Gastrocnemius medialis (tissue), 4 donors: ENCODE data around the gene NOL12. TPM values are rescaled to one million over a fixed set of nuclear protein-coding genes. Genes with fewer than 3 reads are reported as not detected.

ENCODE experiments used
- ATAC-seq, 2 donors: fragments of 150-250 bp; one replicate each; pipeline ENCODE4 v1.9.1; 2016
- DNase-seq, 2 donors: peaks; one replicate each; pipeline ENCODE4 v3.0.0-alpha.2; 2019
- H3K27ac ChIP-seq, 4 donors: fragments of 200-600 bp; sonication (generic); 1 replicate in 1 of 4; 2 replicates in 3 of 4; pipeline ENCODE4 v1.5.1; 2016 to 2018; ENCODE audit warnings: mild to moderate bottlenecking in 2 of 4, moderate library complexity in 1 of 4
- H3K27me3 ChIP-seq, 3 donors: fragments of 200-600 bp; sonication (generic) in 2 of 3; 1 replicate in 1 of 3; 2 replicates in 2 of 3; pipeline versions ENCODE4 v1.5.1 to v1.6.0; 2016 to 2019; ENCODE audit warnings: mild to moderate bottlenecking in 1 of 3, moderate library complexity in 1 of 3
- H3K36me3 ChIP-seq, 2 donors: fragments of 200-600 bp; sonication (generic) in 1 of 2; one replicate each; pipeline ENCODE4 v1.5.1; 2017 to 2018
- H3K4me1 ChIP-seq, 2 donors: fragments of 200-600 bp; sonication (generic) in 1 of 2; one replicate each; pipeline ENCODE4 v1.5.1; 2016 to 2017; ENCODE audit warnings: mild to moderate bottlenecking in 2 of 2
- H3K4me3 ChIP-seq, 4 donors: fragments of 200-600 bp; sonication (generic) in 3 of 4; 1 replicate in 1 of 4; 2 replicates in 3 of 4; pipeline ENCODE4 v1.5.1; 2016 to 2019; ENCODE audit warnings: mild to moderate bottlenecking in 2 of 4
- H3K9me3 ChIP-seq, 3 donors: fragments of 200-600 bp; sonication (generic) in 2 of 3; 1 replicate in 1 of 3; 2 replicates in 2 of 3; pipeline ENCODE4 v1.5.1; 2016 to 2019
- CTCF ChIP-seq, 5 experiments: fragments of 450-650 bp in 3 of 5; fragments of 200-600 bp in 2 of 5; sonication (generic) in 2 of 5; IDR thresholded peaks in 4 of 5; conservative IDR thresholded peaks in 1 of 5; 1 replicate in 4 of 5; 2 replicates in 1 of 5; pipeline ENCODE4 v1.5.1; 2016 to 2019; ENCODE audit warnings: antibody characterized with exemption in 5 of 5, mild to moderate bottlenecking in 3 of 5, moderate library complexity in 3 of 5
- POLR2A ChIP-seq, 2 donors: fragments of 450-650 bp; IDR thresholded peaks; one replicate each; pipeline ENCODE4 v1.6.1; 2017; ENCODE audit warnings: antibody characterized with exemption in 2 of 2, mild to moderate bottlenecking in 2 of 2, moderate library complexity in 2 of 2
- in situ Hi-C, 4 donors: fragments of 200-750 bp; cut with MboI; loops; one replicate each; pipeline versions ENCODE4 v1.15.0 to v1.8.0; 2017; ENCODE audit warnings: low sequenced_read_pairs in 4 of 4
- intact Hi-C: fragments of 100-400 bp; cut with DNase I; formaldehyde crosslinking; loops from one replicate; pipeline ENCODE4 v1.15.1; 2023; ENCODE audit warnings: low total_unique reads
- total RNA-seq, 4 donors: library from RNA; depleted of rRNA; stranded (reverse); fragments of >200 nt; gene quantifications; one replicate each; pipeline versions ENCODE4 v1.1.0 to v1.2.3, GENCODE V29; 2016

The NOL12 gene
- total RNA-seq, 4 donors from 2014 or later, result 10.0 to 21.7 (median 16.6) TPM

GRCh38 chr22:37742376-37743171, 56.4 kb downstream of the NOL12 start:
- no peak for ATAC-seq
- peaks cover 9 to 10% of the 10 kb centered on the region in 2 donors for H3K4me1 ChIP-seq

More at GRCh38 chr22:37742376-37743171, 56.4 kb downstream of the NOL12 start:
- in situ Hi-C loops, result no loop called here
- Histone ChIP-seq H3K27ac (peak overlapping the region in 1 of 4 donors; percentile 49), H3K9me3 (no peaks in the 10 kb centered on the region), H3K27me3 (no peaks in the 10 kb centered on the region), H3K4me3 (no peak overlapping the region), H3K36me3 (no peaks in the 10 kb centered on the region)
- peak in 1 of 2 donors; percentile 52 for DNase-seq
- TF ChIP-seq CTCF (IDR thresholded peaks at IDR 0.05 in 4 of 5, conservative IDR thresholded peaks at IDR 0.05 in 1 of 5) (no peak), POLR2A (IDR thresholded peaks at IDR 0.05) (no peak)
- intact Hi-C loops, result no loop called here

Other genes with a start within 250 kb of the NOL12 start
- gene MFNG, start 200.0 kb upstream of the NOL12 start, total RNA-seq, result 1 to 10 TPM; 2.4 to 7.0 (median 5.2) TPM
- gene CARD10, start 166.9 kb upstream of the NOL12 start, total RNA-seq, result 1 to 10 TPM; 2.6 to 5.7 (median 4.4) TPM
- gene CDC42EP1, start 125.9 kb upstream of the NOL12 start, total RNA-seq, result 1 to 10 TPM; 5.6 to 8.8 (median 6.8) TPM
- not detected for gene LGALS2, start 106.3 kb upstream of the NOL12 start, total RNA-seq
- gene GGA1, start 77.5 kb upstream of the NOL12 start, total RNA-seq, result 10 to 100 TPM; 39.0 to 48.8 (median 45.0) TPM
- 1 to 10 TPM in 3 of 4 donors, not detected in 1; 1.1 to 1.8 (median 1.6) TPM for gene SH3BP1, start 46.7 kb upstream of the NOL12 start, total RNA-seq
- gene PDXP, start 27.6 kb upstream of the NOL12 start, total RNA-seq, result 10 to 100 TPM; 10.3 to 28.7 (median 16.6) TPM
- 1,000 to 10,000 TPM in 3 of 4 donors, 100 to 1,000 TPM in 1; 561 to 1,888 (median 1,101) TPM for gene LGALS1, start 10.7 kb upstream of the NOL12 start, total RNA-seq
- gene TRIOBP, start 10.7 kb downstream of the NOL12 start, total RNA-seq, result 10 to 100 TPM; 21.7 to 38.2 (median 30.3) TPM
- 10 to 100 TPM in 3 of 4 donors, 1 to 10 TPM in 1; 10.0 to 21.5 (median 15.1) TPM for gene GCAT, start 121.6 kb downstream of the NOL12 start, total RNA-seq
- gene GALR3, start 137.0 kb downstream of the NOL12 start, total RNA-seq, result not detected
- 10 to 100 TPM; 20.8 to 43.9 (median 27.3) TPM for gene ANKRD54, start 158.0 kb downstream of the NOL12 start, total RNA-seq
- 100 to 1,000 TPM; 291 to 406 (median 343) TPM for gene EIF3L, start 163.1 kb downstream of the NOL12 start, total RNA-seq
- 10 to 100 TPM; 14.4 to 29.4 (median 21.1) TPM for gene MICALL1, start 220.0 kb downstream of the NOL12 start, total RNA-seq